Astrocyte of the spinal cord (primary cell): ENCODE data around the gene PTP4A1.
A peak's percentile ranks its signal among the peaks of the same experiment; 100 is the strongest.
"Not testable (repeated sequence)": the region's sequence is repeated elsewhere in the genome, so short reads cannot be mapped to it uniquely, and the experiment has no call there.

Experiments used
- DNase-seq: peaks from one replicate; pipeline ENCODE4 v3.0.0; 2011; ENCODE audit warnings: low read depth, low spot score
- H3K4me3 ChIP-seq: 2 replicates; pipeline ENCODE4 v1.5.1; 2011; ENCODE audit warnings: low read depth, mild to moderate bottlenecking, low read length, moderate library complexity
- in situ Hi-C: cut with HindIII; loops from 2 replicates; pipeline ENCODE4 v1.10.0; 2017; ENCODE audit warnings: low sequenced_read_pairs
- TF ChIP-seq, protein P1 (sequence below): IDR thresholded peaks from 2 replicates; pipeline ENCODE4 v1.5.1; 2012; ENCODE audit warnings: low read depth, mild to moderate bottlenecking, low read length, inconsistent platforms

Gene PTP4A1

DNA sequence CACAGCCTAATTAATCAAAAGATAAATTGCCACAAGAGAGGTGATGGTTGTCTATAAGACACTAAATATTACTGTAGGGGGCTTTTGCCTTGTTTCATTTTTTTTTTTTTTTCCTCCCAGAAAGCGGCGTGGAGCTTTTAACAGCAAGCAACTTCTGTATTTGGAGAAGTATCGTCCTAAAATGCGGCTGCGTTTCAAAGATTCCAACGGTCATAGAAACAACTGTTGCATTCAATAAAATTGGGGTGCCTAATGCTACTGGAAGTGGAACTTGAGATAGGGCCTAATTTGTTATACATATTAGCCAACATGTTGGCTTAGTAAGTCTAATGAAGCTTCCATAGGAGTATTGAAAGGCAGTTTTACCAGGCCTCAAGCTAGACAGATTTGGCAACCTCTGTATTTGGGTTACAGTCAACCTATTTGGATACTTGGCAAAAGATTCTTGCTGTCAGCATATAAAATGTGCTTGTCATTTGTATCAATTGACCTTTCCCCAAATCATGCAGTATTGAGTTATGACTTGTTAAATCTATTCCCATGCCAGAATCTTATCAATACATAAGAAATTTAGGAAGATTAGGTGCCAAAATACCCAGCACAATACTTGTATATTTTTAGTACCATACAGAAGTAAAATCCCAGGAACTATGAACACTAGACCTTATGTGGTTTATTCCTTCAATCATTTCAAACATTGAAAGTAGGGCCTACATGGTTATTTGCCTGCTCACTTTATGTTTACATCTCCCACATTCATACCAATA, 7.8 kb downstream of the PTP4A1 start:
- TF ChIP-seq, protein P1, sequence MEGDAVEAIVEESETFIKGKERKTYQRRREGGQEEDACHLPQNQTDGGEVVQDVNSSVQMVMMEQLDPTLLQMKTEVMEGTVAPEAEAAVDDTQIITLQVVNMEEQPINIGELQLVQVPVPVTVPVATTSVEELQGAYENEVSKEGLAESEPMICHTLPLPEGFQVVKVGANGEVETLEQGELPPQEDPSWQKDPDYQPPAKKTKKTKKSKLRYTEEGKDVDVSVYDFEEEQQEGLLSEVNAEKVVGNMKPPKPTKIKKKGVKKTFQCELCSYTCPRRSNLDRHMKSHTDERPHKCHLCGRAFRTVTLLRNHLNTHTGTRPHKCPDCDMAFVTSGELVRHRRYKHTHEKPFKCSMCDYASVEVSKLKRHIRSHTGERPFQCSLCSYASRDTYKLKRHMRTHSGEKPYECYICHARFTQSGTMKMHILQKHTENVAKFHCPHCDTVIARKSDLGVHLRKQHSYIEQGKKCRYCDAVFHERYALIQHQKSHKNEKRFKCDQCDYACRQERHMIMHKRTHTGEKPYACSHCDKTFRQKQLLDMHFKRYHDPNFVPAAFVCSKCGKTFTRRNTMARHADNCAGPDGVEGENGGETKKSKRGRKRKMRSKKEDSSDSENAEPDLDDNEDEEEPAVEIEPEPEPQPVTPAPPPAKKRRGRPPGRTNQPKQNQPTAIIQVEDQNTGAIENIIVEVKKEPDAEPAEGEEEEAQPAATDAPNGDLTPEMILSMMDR: no peak
- DNase-seq: no peak
- in situ Hi-C loops: no loop called here
- no peak overlapping the region for H3K4me3 ChIP-seq

DNA sequence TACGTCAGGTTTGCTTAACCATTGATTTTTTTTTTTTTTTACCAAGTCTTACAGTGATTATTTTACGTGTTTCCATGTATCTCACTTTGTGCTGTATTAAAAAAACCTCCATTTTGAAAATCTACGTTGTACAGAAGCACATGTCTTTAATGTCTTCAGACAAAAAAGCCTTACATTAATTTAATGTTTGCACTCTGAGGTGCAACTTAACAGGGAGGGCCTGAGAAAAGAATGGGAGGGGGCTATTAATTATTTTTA, 8.4 kb downstream of the PTP4A1 start:
- in situ Hi-C loops: no loop called here
- no peak overlapping the region for H3K4me3 ChIP-seq
- no peak for DNase-seq
- TF ChIP-seq, protein P1: no peak

- in situ Hi-C loops: no loop called here
- DNase-seq: no peak
- no peak overlapping the region for H3K4me3 ChIP-seq
- TF ChIP-seq, protein P1: no peak
Observed at GRCh38 chr6:63581355-63582013, 9.2 kb downstream of the PTP4A1 start.

DNA sequence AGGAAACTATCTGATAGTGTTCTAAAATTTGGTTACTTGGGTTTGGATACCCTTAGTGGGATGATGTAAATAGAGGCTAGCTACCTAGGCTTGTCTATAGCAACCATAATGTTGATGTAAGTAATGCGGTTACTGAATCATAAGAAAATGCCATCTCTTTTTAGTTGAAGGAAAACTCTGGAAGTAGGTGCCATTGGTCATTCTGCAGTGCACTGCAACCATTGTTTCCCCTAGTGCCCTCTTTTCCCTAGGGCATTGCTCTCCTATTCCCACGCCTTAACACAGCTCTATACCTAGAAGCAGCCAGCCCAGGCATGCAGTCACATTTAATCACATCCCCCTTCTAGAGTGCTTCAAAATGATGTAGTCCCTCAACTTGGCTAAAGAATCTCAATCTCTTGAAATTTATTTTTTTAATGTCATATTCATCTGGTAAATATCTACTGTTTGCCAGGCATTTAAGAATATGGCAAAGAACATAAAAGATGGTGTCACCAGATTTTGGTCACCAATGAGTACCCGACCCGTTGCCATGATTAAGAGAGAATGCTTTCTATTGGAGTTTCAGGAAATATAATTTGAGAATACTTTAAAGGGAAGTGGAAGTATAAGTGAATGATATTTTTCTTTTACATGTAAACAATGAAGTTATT, 10.4 kb downstream of the PTP4A1 start:
- H3K4me3 ChIP-seq: no peak overlapping the region
- no peak for DNase-seq
- in situ Hi-C loops: no loop called here
- TF ChIP-seq, protein P1: no peak

DNA sequence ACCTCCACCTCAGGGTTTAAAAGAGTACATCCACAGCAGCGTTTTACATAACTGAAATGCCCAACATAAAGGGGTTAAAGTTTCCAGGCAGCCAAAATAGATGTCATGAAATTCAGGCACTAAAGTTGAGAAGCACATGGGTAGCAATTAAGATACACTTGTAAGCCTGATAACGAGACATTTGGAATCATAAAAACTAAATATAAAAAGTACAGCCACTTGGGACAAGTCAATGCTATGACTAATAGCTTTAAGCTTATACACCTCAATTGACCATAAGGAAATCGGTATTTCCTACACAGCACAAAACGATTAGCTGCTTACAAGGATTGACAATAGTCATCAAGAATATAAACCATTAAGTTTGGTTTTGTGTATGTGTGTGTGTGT, 11.8 kb downstream of the PTP4A1 start:
- peak; percentile 19 for DNase-seq
- in situ Hi-C loops: no loop called here
- TF ChIP-seq, protein P1: no peak
- no peak overlapping the region for H3K4me3 ChIP-seq

DNA sequence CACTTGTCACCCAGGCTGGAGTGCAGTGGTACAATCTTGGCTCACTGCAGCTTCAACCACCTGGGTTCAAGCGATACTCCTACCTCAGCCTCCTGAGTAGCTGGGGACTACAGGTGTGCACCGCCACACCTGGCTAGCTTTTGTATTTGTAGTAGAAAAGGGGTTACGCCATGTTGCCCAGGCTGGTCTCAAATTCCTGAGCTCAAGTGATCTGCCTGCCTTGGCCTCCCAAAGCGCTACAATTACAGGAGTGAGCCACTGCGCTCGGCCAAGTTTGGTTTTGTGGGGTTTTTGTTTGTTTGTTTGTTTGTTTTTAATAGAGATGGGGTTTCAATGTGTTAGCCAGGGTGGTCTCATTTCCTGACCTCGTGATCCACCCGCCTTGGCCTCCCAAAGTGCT, 12.3 kb downstream of the PTP4A1 start:
- no peak for DNase-seq
- H3K4me3 ChIP-seq: no peak overlapping the region
- TF ChIP-seq, protein P1: no peak
- in situ Hi-C loops: no loop called here

DNA sequence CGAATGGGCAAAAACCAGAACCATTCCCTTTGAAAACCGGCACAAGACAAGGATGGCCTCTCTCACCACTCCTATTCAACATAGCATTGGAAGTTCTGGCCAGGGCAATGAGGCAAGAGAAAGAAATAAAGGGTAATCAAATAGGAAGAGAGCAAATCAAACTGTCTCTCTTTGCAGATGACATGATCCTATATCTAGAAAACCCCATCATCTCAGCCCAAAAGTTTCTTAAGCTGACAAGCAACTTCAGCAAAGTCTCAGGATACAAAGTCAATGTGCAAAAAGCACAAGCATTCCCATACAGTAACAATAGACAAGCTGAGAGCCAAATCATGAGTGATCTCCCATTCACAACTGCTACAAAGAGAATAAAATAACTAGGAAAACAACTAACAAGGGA, 13.4 kb downstream of the PTP4A1 start:
- H3K4me3 ChIP-seq, in situ Hi-C loops, DNase-seq: not testable (repeated sequence)
